GM23338 (cell line): Measurements from ENCODE around the gene TRDN. TPM values are rescaled to one million over a fixed set of nuclear protein-coding genes. Genes with fewer than 3 reads are reported as not detected.

Experiments used
- ATAC-seq: fragments of 200-7000 bp; cut with Tn5 transposase; 3 replicates; pipeline ENCODE4 v1.9.1; 2020
- DNase-seq: peaks from one replicate; pipeline ENCODE4 v3.0.0-alpha.2; 2015; ENCODE audit warnings: low spot score
- H2AFZ ChIP-seq: fragments of 200-600 bp; sonication (generic); 2 replicates; pipeline ENCODE4 v1.8.0; 2016; ENCODE audit warnings: antibody characterized with exemption, mild to moderate bottlenecking, moderate library complexity
- H3F3A ChIP-seq: fragments of 200-600 bp; sonication (generic); replicated peaks from 2 replicates; pipeline ENCODE4 v1.8.0; 2017; ENCODE audit warnings: antibody characterized with exemption, mixed run types, low read depth
- H3K27ac ChIP-seq: fragments of 200-600 bp; sonication (generic); 2 replicates; pipeline ENCODE4 v1.6.1; 2016; ENCODE audit warnings: low read depth
- H3K27me3 ChIP-seq: fragments of 200-600 bp; sonication (generic); 2 replicates; pipeline ENCODE4 v1.8.0; 2016; ENCODE audit warnings: mild to moderate bottlenecking, mixed run types, moderate library complexity; ENCODE audit not compliant: insufficient read depth
- H3K36me3 ChIP-seq: fragments of 200-600 bp; sonication (generic); 2 replicates; pipeline ENCODE4 v1.8.0; 2016; ENCODE audit warnings: mild to moderate bottlenecking; ENCODE audit not compliant: insufficient read depth
- H3K4me1 ChIP-seq: fragments of 200-600 bp; sonication (generic); 2 replicates; pipeline ENCODE4 v1.8.0; 2016; ENCODE audit warnings: mild to moderate bottlenecking, moderate library complexity; ENCODE audit not compliant: insufficient read depth
- H3K4me2 ChIP-seq: fragments of 200-600 bp; sonication (generic); 2 replicates; pipeline ENCODE4 v1.7.1; 2017; ENCODE audit warnings: mixed run types
- H3K4me3 ChIP-seq: fragments of 200-600 bp; sonication (generic); 2 replicates; pipeline ENCODE4 v1.6.1; 2016; ENCODE audit warnings: mixed run types
- H3K79me2 ChIP-seq: fragments of 200-600 bp; sonication (generic); replicated peaks from 2 replicates; pipeline ENCODE4 v1.8.0; 2017; ENCODE audit warnings: mild to moderate bottlenecking; ENCODE audit not compliant: insufficient read depth
- H3K9me2 ChIP-seq: fragments of 200-600 bp; sonication (generic); 2 replicates; pipeline ENCODE4 v1.8.0; 2017; ENCODE audit not compliant: insufficient read depth
- H4K20me1 ChIP-seq: fragments of 200-600 bp; sonication (generic); replicated peaks from 2 replicates; pipeline ENCODE4 v1.8.0; 2017; ENCODE audit warnings: mild to moderate bottlenecking; ENCODE audit not compliant: insufficient read depth
- H3K27ac Mint-ChIP-seq: 2 replicates; pipeline ENCODE4 v1.8.0; 2020; ENCODE audit warnings: inconsistent platforms, mild to moderate bottlenecking, moderate library complexity, mixed read lengths
- H3K27me3 Mint-ChIP-seq: 3 replicates; pipeline ENCODE4 v1.8.0; 2022; ENCODE audit warnings: low read depth, mild to moderate bottlenecking, moderate library complexity, mixed read lengths, inconsistent platforms; ENCODE audit not compliant: insufficient read depth, poor library complexity
- H3K36me3 Mint-ChIP-seq: 3 replicates; pipeline ENCODE4 v1.8.0; 2021; ENCODE audit warnings: low read depth, mild to moderate bottlenecking, inconsistent platforms, moderate library complexity, mixed read lengths
- H3K4me1 Mint-ChIP-seq: 3 replicates; pipeline ENCODE4 v1.8.0; 2020; ENCODE audit warnings: mild to moderate bottlenecking, inconsistent platforms, mixed read lengths
- H3K4me3 Mint-ChIP-seq: 3 replicates; pipeline ENCODE4 v1.8.0; 2021; ENCODE audit warnings: moderate library complexity, mild to moderate bottlenecking, inconsistent platforms, mixed read lengths
- H3K9me3 Mint-ChIP-seq: 3 replicates; pipeline ENCODE4 v1.8.0; 2020; ENCODE audit warnings: moderate library complexity, mild to moderate bottlenecking, inconsistent platforms, mixed read lengths
- CREB1 ChIP-seq: fragments of 250-450 bp; sonication (Bioruptor Pico); IDR thresholded peaks from 2 replicates; pipeline ENCODE4 v1.5.0; 2020; ENCODE audit warnings: low read depth, mild to moderate bottlenecking, moderate library complexity
- ETS1 ChIP-seq: IDR thresholded peaks from 2 replicates; pipeline ENCODE4 v1.6.1; 2016; ENCODE audit warnings: antibody characterized with exemption
- EZH2 ChIP-seq: fragments of 200-600 bp; sonication (generic); IDR thresholded peaks from one replicate; pipeline ENCODE4 v1.8.0; 2017; ENCODE audit warnings: antibody characterized with exemption, mild to moderate bottlenecking, low read depth; ENCODE audit not compliant: unreplicated experiment
- EZH2phosphoT487 ChIP-seq: fragments of 200-600 bp; sonication (generic); IDR thresholded peaks from one replicate; pipeline ENCODE4 v1.8.1; 2018; ENCODE audit warnings: antibody characterized with exemption; ENCODE audit not compliant: unreplicated experiment
- JUNB ChIP-seq: IDR thresholded peaks from one replicate; pipeline ENCODE4 v1.6.1; 2016; ENCODE audit warnings: antibody characterized with exemption; ENCODE audit not compliant: unreplicated experiment
- POLR2AphosphoS5 ChIP-seq: IDR thresholded peaks from 2 replicates; pipeline ENCODE4 v1.6.1; 2016; ENCODE audit warnings: antibody characterized with exemption, low read depth
- REST ChIP-seq: IDR thresholded peaks from one replicate; pipeline ENCODE4 v1.6.1; 2018; ENCODE audit warnings: antibody characterized with exemption; ENCODE audit not compliant: unreplicated experiment
- ZNF331 ChIP-seq: fragments of 250-450 bp; sonication (Bioruptor Pico); IDR thresholded peaks from 2 replicates; pipeline ENCODE4 v1.5.0; 2020; ENCODE audit warnings: low read depth, mild to moderate bottlenecking, moderate library complexity
- polyA plus RNA-seq: library from polyadenylated mRNA; unstranded; fragments of >200 nt; fragmentation: Nextera tagmentation; extraction: Ambion mirVana; gene quantifications from 2 replicates; pipeline ENCODE4 v1.2.1, GENCODE V29; 2016
- total RNA-seq: library from RNA; depleted of rRNA; stranded (reverse); fragments of >200 nt; shearing (Covaris generic); gene quantifications from 2 replicates; pipeline ENCODE4 v1.2.3, GENCODE V29; 2014

Gene TRDN
- total and polyA plus RNA-seq, 2 experiments from 2014 or later, result 35.5 to 137 TPM

GRCh38 chr6:123549476-123549875 lies 87.3 kb downstream of the TRDN start (continued):
- TF ChIP-seq ETS1, result no peak
- no peak for TF ChIP-seq POLR2AphosphoS5
- no peak for TF ChIP-seq EZH2phosphoT487
- TF ChIP-seq EZH2, result no peak

- Mint-ChIP-seq H3K27me3 (no peaks in the 10 kb centered on the region), H3K27ac (no peak overlapping the region), H3K9me3 (no peaks in the 10 kb centered on the region), H3K36me3 (no peaks in the 10 kb centered on the region), H3K4me1 (no peaks in the 10 kb centered on the region), H3K4me3 (no peak overlapping the region)
- Histone ChIP-seq H2AFZ (no peak overlapping the region), H3K27ac (no peak overlapping the region), H3K4me2 (no peak overlapping the region), H3K27me3 (no peaks in the 10 kb centered on the region), H4K20me1 (no peaks in the 10 kb centered on the region), H3K4me1 (no peaks in the 10 kb centered on the region), H3K79me2 (no peaks in the 10 kb centered on the region), H3K4me3 (no peak overlapping the region), H3F3A (no peaks in the 10 kb centered on the region), H3K36me3 (no peaks in the 10 kb centered on the region), H3K9me2 (no peaks in the 10 kb centered on the region)
- DNase-seq (no peak), ATAC-seq (no peak)
- TF ChIP-seq JUNB (no peak), CREB1 (CRISPR knock-in tag) (no peak)
Observed at GRCh38 chr6:123547216-123547978, 89.4 kb downstream of the TRDN start.

- Histone ChIP-seq H3K27me3 (no peaks in the 10 kb centered on the region), H3K4me3 (no peak overlapping the region), H3F3A (no peaks in the 10 kb centered on the region), H3K27ac (no peak overlapping the region), H3K4me1 (no peaks in the 10 kb centered on the region), H4K20me1 (no peaks in the 10 kb centered on the region), H3K9me2 (no peaks in the 10 kb centered on the region), H3K4me2 (no peak overlapping the region), H3K79me2 (no peaks in the 10 kb centered on the region; the same call in 1 of the 2 replicates), H3K36me3 (no peaks in the 10 kb centered on the region), H2AFZ (no peak overlapping the region)
- DNase-seq (no peak), ATAC-seq (no peak)
- Mint-ChIP-seq H3K4me3 (no peak overlapping the region), H3K4me1 (no peaks in the 10 kb centered on the region), H3K27me3 (no peaks in the 10 kb centered on the region), H3K27ac (no peak overlapping the region; the same call in 1 of the 2 replicates), H3K9me3 (no peaks in the 10 kb centered on the region), H3K36me3 (no peaks in the 10 kb centered on the region)
- no peak for TF ChIP-seq REST
- no peak for TF ChIP-seq ZNF331 (CRISPR knock-in tag)
- TF ChIP-seq ETS1, result no peak
Observed at GRCh38 chr6:123546537-123546936, 90.2 kb downstream of the TRDN start.
